Measurements from ENCODE around the gene CALML3.

CALML3 gene

GRCh38 chr10:5545011-5545410, 20.2 kb downstream of the CALML3 start:
- DNase-seq, result no peak

- DNase-seq, result no peak
Measured at GRCh38 chr10:5545426-5545777, 20.6 kb downstream of the CALML3 start.

- no peak for DNase-seq
Measured at GRCh38 chr10:5545778-5546710, 21.3 kb downstream of the CALML3 start.

GRCh38 chr10:5546891-5547680, 22.3 kb downstream of the CALML3 start:
- no peak for DNase-seq

- no peak for DNase-seq
Measured at GRCh38 chr10:5547681-5547930, 22.8 kb downstream of the CALML3 start.

- no peak for DNase-seq
Measured at GRCh38 chr10:5547931-5548660, 23.3 kb downstream of the CALML3 start.

- no peak for DNase-seq
Measured at GRCh38 chr10:5549462-5550249, 24.9 kb downstream of the CALML3 start.

GRCh38 chr10:5550250-5550545, 25.4 kb downstream of the CALML3 start:
- no peak for DNase-seq

- DNase-seq, result no peak
Measured at GRCh38 chr10:5550621-5551530, 26.1 kb downstream of the CALML3 start.

- peak; percentile 85 for DNase-seq
Measured at GRCh38 chr10:5551531-5552375, 27.0 kb downstream of the CALML3 start.

GRCh38 chr10:5552376-5553321, 27.9 kb downstream of the CALML3 start:
- no peak for DNase-seq

- no peak for DNase-seq
Measured at GRCh38 chr10:5553400-5554170, 28.8 kb downstream of the CALML3 start.

- no peak for DNase-seq
Measured at GRCh38 chr10:5555021-5555510, 30.3 kb downstream of the CALML3 start.

- no peak for DNase-seq
Measured at GRCh38 chr10:5555881-5556280, 31.1 kb downstream of the CALML3 start.

GRCh38 chr10:5556576-5556975, 31.8 kb downstream of the CALML3 start:
- DNase-seq, result no peak

- no peak for DNase-seq
Measured at GRCh38 chr10:5557040-5557721, 32.4 kb downstream of the CALML3 start.

GRCh38 chr10:5557799-5558771, 33.3 kb downstream of the CALML3 start:
- no peak for DNase-seq

All from activated CD8-positive, alpha-beta memory T cell treated with anti-CD3 and anti-CD28 coated beads for 24 hours (primary cell).